HCT116 (cell line): ENCODE data around the gene CHCHD3. TPM values are rescaled to one million over a fixed set of nuclear protein-coding genes. Genes with fewer than 3 reads are reported as not detected.

Experiments used
- ATAC-seq: fragments of 200-7000 bp; cut with Tn5 transposase; 2 replicates; pipeline ENCODE4 v1.9.1; 2020; ENCODE audit warnings: mild to moderate bottlenecking, moderate library complexity
- BruUV-seq: library from RNA; stranded (reverse); fragments of 400-500 nt; replicated peaks from 2 replicates; lab custom pipeline; 2021; lab: Mats Ljungman, UMichigan
- CTCF ChIA-PET: fragments of 300-600 bp; sonication (Branson Sonifier 250); formaldehyde crosslinking; loops from one replicate; lab custom pipeline; 2021; ENCODE audit warnings: antibody characterized with exemption; lab: Charles Lee
- POLR2A ChIA-PET: fragments of 300-600, 350-600 bp; sonication (Branson Sonifier 250); formaldehyde crosslinking; loops from one replicate; lab custom pipeline; 2021; ENCODE audit warnings: antibody characterized with exemption; lab: Charles Lee
- RAD21 ChIA-PET, 2 experiments: fragments of 300-600 bp; sonication (Branson Sonifier 250); formaldehyde crosslinking; loops; one replicate each; lab custom pipeline; 2023; ENCODE audit warnings: low total read pairs in 2 of 2; ENCODE audit not compliant: uncharacterized antibody in 2 of 2, unreplicated experiment in 2 of 2, low non-redundant PET in 1 of 2; lab: Charles Lee
- DNase-seq: peaks from one replicate; pipeline ENCODE4 v3.0.0-alpha.2; 2010; ENCODE audit warnings: low read depth, low spot score
- H2AFZ ChIP-seq: fragments of 200-600 bp; shearing (Covaris generic), sonication (generic); 2 replicates; pipeline ENCODE4 v1.6.1; 2017; ENCODE audit warnings: low read depth, mixed run types, mixed read lengths, antibody characterized with exemption, low read length; ENCODE audit not compliant: poor library complexity, severe bottlenecking
- H3K27ac ChIP-seq: 2 replicates; pipeline ENCODE4 v1.5.1; 2012; ENCODE audit warnings: low read depth, low read length
- H3K27me3 ChIP-seq: fragments of 200-600 bp; sonication (generic); 2 replicates; pipeline ENCODE4 v1.6.1; 2016; ENCODE audit warnings: mixed run types, low read length, mixed read lengths; ENCODE audit not compliant: insufficient read depth
- H3K36me3 ChIP-seq, 2 experiments: fragments of 200-500 bp in 1 of 2; fragments of 200-600 bp in 1 of 2; sonication (Bioruptor generic) in 1 of 2; sonication (generic) in 1 of 2; 2 replicates each; pipeline versions ENCODE4 v1.5.1 to v1.6.1; 2014 to 2016; ENCODE audit warnings: low read length in 2 of 2, inconsistent platforms in 1 of 2, mixed read lengths in 1 of 2, mixed run types in 1 of 2; ENCODE audit not compliant: insufficient read depth in 2 of 2, control insufficient read depth in 1 of 2
- H3K4me1 ChIP-seq, 2 experiments: fragments of 200-600 bp in 1 of 2; sonication (generic) in 1 of 2; 2 replicates each; pipeline versions ENCODE4 v1.5.1 to v1.6.1; 2012 to 2017; ENCODE audit warnings: low read length in 2 of 2, inconsistent platforms in 1 of 2, mild to moderate bottlenecking in 1 of 2, mixed read lengths in 1 of 2, mixed run types in 1 of 2, moderate library complexity in 1 of 2; ENCODE audit not compliant: insufficient read depth in 2 of 2, control insufficient read depth in 1 of 2
- H3K4me2 ChIP-seq: fragments of 200-600 bp; sonication (generic); 2 replicates; pipeline ENCODE4 v1.6.1; 2017; ENCODE audit warnings: mixed run types, low read length, mixed read lengths
- H3K4me3 ChIP-seq, 2 experiments: fragments of 200-600 bp in 1 of 2; sonication (generic) in 1 of 2; replicated peaks in 1 of 2; 2 replicates each; pipeline ENCODE4 v1.5.1; 2011 to 2016; ENCODE audit warnings: low read length in 2 of 2, control low read depth in 1 of 2, low read depth in 1 of 2, mild to moderate bottlenecking in 1 of 2, mixed read lengths in 1 of 2, mixed run types in 1 of 2
- H3K79me2 ChIP-seq: fragments of 200-600 bp; sonication (generic); 2 replicates; pipeline ENCODE4 v1.6.1; 2017; ENCODE audit warnings: mild to moderate bottlenecking, mixed run types, low read length, moderate library complexity, mixed read lengths; ENCODE audit not compliant: insufficient read depth
- H3K9ac ChIP-seq: fragments of 200-600 bp; sonication (generic); 2 replicates; pipeline ENCODE4 v1.6.1; 2016; ENCODE audit warnings: low read length, mixed read lengths
- H3K9me2 ChIP-seq: fragments of 200-600 bp; sonication (generic), shearing (Covaris generic); 2 replicates; pipeline ENCODE4 v1.6.1; 2017; ENCODE audit warnings: mixed run types, mild to moderate bottlenecking, moderate library complexity; ENCODE audit not compliant: insufficient read depth
- H3K9me3 ChIP-seq, 2 experiments: fragments of 200-500 bp in 1 of 2; fragments of 200-600 bp in 1 of 2; sonication (Bioruptor generic) in 1 of 2; sonication (generic) in 1 of 2; 2 replicates each; pipeline ENCODE4 v1.6.1; 2014 to 2017; ENCODE audit warnings: low read length in 2 of 2, mixed read lengths in 2 of 2, inconsistent platforms in 1 of 2, low read depth in 1 of 2, mild to moderate bottlenecking in 1 of 2, mixed run types in 1 of 2, moderate library complexity in 1 of 2; ENCODE audit not compliant: control insufficient read depth in 1 of 2, insufficient read depth in 1 of 2
- H4K20me1 ChIP-seq: fragments of 200-600 bp; sonication (generic), shearing (Covaris generic); 2 replicates; pipeline ENCODE4 v1.6.1; 2017; ENCODE audit warnings: mixed run types, mild to moderate bottlenecking, moderate library complexity; ENCODE audit not compliant: insufficient read depth
- ELF1 ChIP-seq: IDR thresholded peaks from 2 replicates; pipeline ENCODE4 v1.6.1; 2012; ENCODE audit warnings: low read depth, borderline replicate concordance
- EZH2 ChIP-seq: fragments of 200-600 bp; sonication (generic); IDR thresholded peaks from 2 replicates; pipeline ENCODE4 v1.6.1; 2017; ENCODE audit warnings: antibody characterized with exemption, mixed run types
- EZH2phosphoT487 ChIP-seq: fragments of 200-600 bp; IDR thresholded peaks from 2 replicates; pipeline ENCODE4 v1.6.1; 2018; ENCODE audit warnings: antibody characterized with exemption, borderline replicate concordance
- FOSL1 ChIP-seq: IDR thresholded peaks from 2 replicates; pipeline ENCODE4 v1.6.1; 2012; ENCODE audit warnings: low read depth
- POLR2A ChIP-seq: IDR thresholded peaks from 2 replicates; pipeline ENCODE4 v1.7.0; 2011; ENCODE audit warnings: borderline replicate concordance; ENCODE audit not compliant: insufficient read depth, insufficient read length; ENCODE audit errors: extremely low read depth
- RAD21 ChIP-seq: IDR thresholded peaks from 2 replicates; pipeline ENCODE4 v1.6.1; 2012; ENCODE audit warnings: low read depth, mild to moderate bottlenecking
- SP1 ChIP-seq: IDR thresholded peaks from 2 replicates; pipeline ENCODE4 v1.6.1; 2012; ENCODE audit warnings: low read depth
- YY1 ChIP-seq: IDR thresholded peaks from 2 replicates; pipeline ENCODE4 v1.6.1; 2011; ENCODE audit warnings: low read length, low read depth, moderate library complexity, mild to moderate bottlenecking; ENCODE audit not compliant: insufficient replicate concordance; ENCODE audit errors: extremely low read depth
- ZFX ChIP-seq: fragments of 450-650 bp; IDR thresholded peaks from 2 replicates; pipeline ENCODE4 v1.6.1; 2017
- ZNF274 ChIP-seq: fragments of 200-500 bp; sonication (Bioruptor generic); IDR thresholded peaks from 2 replicates; pipeline ENCODE4 v1.6.1; 2014; ENCODE audit warnings: mild to moderate bottlenecking, low read depth, low read length, inconsistent platforms
- intact Hi-C: fragments of 100-400 bp; cut with micrococcal nuclease; formaldehyde crosslinking; loops from 2 replicates; pipeline ENCODE4 v1.10.0; 2022
- total RNA-seq: library from RNA; stranded (reverse); gene quantifications from one replicate; pipeline ENCODE4 v1.2.1, GENCODE V29; 2021; ENCODE audit not compliant: unreplicated experiment
- TF ChIP-seq, protein P1 (sequence below): IDR thresholded peaks from 2 replicates; pipeline ENCODE4 v1.6.1; 2012; ENCODE audit warnings: low read depth
- TF ChIP-seq, protein P2 (sequence below), 3 experiments: fragments of 200-600 bp in 1 of 3; sonication (generic) in 1 of 3; IDR thresholded peaks in 2 of 3; conservative IDR thresholded peaks in 1 of 3; 2 replicates each; pipeline ENCODE4 v1.5.1; 2012 to 2017; ENCODE audit warnings: low read depth in 2 of 3, low read length in 2 of 3, antibody characterized with exemption in 1 of 3, borderline replicate concordance in 1 of 3, control low read depth in 1 of 3, mild to moderate bottlenecking in 1 of 3, mixed read lengths in 1 of 3, mixed run types in 1 of 3, moderate library complexity in 1 of 3; ENCODE audit not compliant: insufficient read depth in 1 of 3
- TF ChIP-seq, protein P3 (sequence below): IDR thresholded peaks from 2 replicates; pipeline ENCODE4 v1.6.1; 2011; ENCODE audit warnings: mild to moderate bottlenecking, low read length, moderate library complexity; ENCODE audit not compliant: insufficient replicate concordance; ENCODE audit errors: extremely low read depth

The CHCHD3 gene
- total RNA-seq, 1 experiment from 2014 or later = 73.5 TPM

DNA sequence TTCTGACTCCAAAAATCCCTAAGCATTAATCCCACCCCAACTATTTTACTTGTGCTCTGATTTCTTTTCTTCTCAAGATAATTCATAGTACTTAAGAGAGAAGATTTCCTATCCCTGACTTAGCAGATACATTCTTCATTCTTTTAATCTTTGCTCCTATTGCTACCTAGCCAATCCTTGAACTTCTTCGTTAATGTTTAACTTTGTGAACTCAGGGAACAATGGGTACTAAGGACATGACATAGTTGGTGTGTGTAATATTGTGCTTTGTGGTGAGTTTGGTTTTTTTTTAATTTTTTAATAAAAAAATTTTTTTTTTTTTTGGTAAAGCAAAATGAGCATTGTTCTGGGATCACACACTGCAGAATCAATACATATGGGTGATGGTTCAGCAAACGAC lies 166.2 kb downstream of the CHCHD3 start (continued):
- TF ChIP-seq, protein P1, sequence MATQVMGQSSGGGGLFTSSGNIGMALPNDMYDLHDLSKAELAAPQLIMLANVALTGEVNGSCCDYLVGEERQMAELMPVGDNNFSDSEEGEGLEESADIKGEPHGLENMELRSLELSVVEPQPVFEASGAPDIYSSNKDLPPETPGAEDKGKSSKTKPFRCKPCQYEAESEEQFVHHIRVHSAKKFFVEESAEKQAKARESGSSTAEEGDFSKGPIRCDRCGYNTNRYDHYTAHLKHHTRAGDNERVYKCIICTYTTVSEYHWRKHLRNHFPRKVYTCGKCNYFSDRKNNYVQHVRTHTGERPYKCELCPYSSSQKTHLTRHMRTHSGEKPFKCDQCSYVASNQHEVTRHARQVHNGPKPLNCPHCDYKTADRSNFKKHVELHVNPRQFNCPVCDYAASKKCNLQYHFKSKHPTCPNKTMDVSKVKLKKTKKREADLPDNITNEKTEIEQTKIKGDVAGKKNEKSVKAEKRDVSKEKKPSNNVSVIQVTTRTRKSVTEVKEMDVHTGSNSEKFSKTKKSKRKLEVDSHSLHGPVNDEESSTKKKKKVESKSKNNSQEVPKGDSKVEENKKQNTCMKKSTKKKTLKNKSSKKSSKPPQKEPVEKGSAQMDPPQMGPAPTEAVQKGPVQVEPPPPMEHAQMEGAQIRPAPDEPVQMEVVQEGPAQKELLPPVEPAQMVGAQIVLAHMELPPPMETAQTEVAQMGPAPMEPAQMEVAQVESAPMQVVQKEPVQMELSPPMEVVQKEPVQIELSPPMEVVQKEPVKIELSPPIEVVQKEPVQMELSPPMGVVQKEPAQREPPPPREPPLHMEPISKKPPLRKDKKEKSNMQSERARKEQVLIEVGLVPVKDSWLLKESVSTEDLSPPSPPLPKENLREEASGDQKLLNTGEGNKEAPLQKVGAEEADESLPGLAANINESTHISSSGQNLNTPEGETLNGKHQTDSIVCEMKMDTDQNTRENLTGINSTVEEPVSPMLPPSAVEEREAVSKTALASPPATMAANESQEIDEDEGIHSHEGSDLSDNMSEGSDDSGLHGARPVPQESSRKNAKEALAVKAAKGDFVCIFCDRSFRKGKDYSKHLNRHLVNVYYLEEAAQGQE = no peak
- TF ChIP-seq FOSL1 = no peak
- no peak for TF ChIP-seq ELF1

DNA sequence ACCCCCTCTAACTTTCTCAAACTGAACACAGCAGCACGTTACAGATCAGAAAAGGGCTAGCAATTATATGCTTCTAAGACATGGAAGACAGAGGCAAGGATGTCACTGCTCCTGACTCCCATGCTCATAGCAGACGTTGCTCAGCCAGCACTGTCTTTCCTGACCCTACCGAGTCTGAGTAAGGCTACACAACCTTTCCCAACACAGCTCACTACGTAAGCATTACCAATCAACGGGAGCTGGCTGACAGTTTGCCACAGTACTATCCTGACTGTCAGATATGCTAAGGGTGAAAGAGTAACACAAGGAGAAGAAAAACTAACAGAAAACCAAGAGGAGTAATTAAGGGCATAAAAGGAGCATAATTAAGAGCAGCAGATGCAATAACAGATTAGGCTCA lies 171.2 kb downstream of the CHCHD3 start:
- no peaks in the 10 kb centered on the region for H3K27me3 ChIP-seq
- ChIA-PET CTCF (no interaction called here), POLR2A (no interaction called here), RAD21 (no interaction called here)
- H3K9ac ChIP-seq = no peak overlapping the region
- intact Hi-C loops = no loop called here
- 0 out of 2 replicates have a peak, but pooled peaks cover 4% of the 10 kb centered on the region for H3K79me2 ChIP-seq
- no peak overlapping the region for H3K4me2 ChIP-seq
- H3K27ac ChIP-seq = no peak overlapping the region
- H3K4me3 ChIP-seq = no peak overlapping the region
- no TSS peak for BruUV-seq
- no peaks in the 10 kb centered on the region for H3K4me1 ChIP-seq
- H2AFZ ChIP-seq = no peak overlapping the region
- DNase-seq (no peak), ATAC-seq (no peak)
- peaks cover 5% of the 10 kb centered on the region; the same call in 1 of the 2 replicates for H4K20me1 ChIP-seq
- no peaks in the 10 kb centered on the region for H3K9me2 ChIP-seq
- H3K9me3 ChIP-seq = no peaks in the 10 kb centered on the region
- H3K36me3 ChIP-seq = no peaks in the 10 kb centered on the region
- TF ChIP-seq ZNF274 (no peak), EZH2 (no peak), ZFX (no peak), FOSL1 (no peak), EZH2phosphoT487 (no peak), SP1 (no peak), RAD21 (no peak), POLR2A (no peak), YY1 (no peak), ELF1 (no peak)
- TF ChIP-seq, protein P2, sequence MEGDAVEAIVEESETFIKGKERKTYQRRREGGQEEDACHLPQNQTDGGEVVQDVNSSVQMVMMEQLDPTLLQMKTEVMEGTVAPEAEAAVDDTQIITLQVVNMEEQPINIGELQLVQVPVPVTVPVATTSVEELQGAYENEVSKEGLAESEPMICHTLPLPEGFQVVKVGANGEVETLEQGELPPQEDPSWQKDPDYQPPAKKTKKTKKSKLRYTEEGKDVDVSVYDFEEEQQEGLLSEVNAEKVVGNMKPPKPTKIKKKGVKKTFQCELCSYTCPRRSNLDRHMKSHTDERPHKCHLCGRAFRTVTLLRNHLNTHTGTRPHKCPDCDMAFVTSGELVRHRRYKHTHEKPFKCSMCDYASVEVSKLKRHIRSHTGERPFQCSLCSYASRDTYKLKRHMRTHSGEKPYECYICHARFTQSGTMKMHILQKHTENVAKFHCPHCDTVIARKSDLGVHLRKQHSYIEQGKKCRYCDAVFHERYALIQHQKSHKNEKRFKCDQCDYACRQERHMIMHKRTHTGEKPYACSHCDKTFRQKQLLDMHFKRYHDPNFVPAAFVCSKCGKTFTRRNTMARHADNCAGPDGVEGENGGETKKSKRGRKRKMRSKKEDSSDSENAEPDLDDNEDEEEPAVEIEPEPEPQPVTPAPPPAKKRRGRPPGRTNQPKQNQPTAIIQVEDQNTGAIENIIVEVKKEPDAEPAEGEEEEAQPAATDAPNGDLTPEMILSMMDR (IDR thresholded peaks at IDR 0.05 in 2 of 3, conservative IDR thresholded peaks at IDR 0.05 in 1 of 3; ENCODE audit: borderline replicate concordance in 1 of 3, insufficient read depth in 1 of 3, low read depth in 2 of 3, low read length in 2 of 3) = no peak
- TF ChIP-seq, protein P1 = no peak
- TF ChIP-seq, protein P3, sequence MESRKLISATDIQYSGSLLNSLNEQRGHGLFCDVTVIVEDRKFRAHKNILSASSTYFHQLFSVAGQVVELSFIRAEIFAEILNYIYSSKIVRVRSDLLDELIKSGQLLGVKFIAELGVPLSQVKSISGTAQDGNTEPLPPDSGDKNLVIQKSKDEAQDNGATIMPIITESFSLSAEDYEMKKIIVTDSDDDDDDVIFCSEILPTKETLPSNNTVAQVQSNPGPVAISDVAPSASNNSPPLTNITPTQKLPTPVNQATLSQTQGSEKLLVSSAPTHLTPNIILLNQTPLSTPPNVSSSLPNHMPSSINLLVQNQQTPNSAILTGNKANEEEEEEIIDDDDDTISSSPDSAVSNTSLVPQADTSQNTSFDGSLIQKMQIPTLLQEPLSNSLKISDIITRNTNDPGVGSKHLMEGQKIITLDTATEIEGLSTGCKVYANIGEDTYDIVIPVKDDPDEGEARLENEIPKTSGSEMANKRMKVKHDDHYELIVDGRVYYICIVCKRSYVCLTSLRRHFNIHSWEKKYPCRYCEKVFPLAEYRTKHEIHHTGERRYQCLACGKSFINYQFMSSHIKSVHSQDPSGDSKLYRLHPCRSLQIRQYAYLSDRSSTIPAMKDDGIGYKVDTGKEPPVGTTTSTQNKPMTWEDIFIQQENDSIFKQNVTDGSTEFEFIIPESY = no peak
